K562 (cell line): ENCODE results near the gene ANK2.

ENCODE experiments used
- CXXC5 ChIP-seq: fragments of 250-450 bp; sonication (Bioruptor Pico); IDR thresholded peaks from 2 replicates; pipeline ENCODE4 v1.8.0; 2022; ENCODE audit warnings: inconsistent platforms, mild to moderate bottlenecking, moderate library complexity
- USF2 ChIP-seq: sonication (generic); formaldehyde crosslinking; IDR thresholded peaks from 2 replicates; pipeline ENCODE4 v1.5.0; 2020; ENCODE audit warnings: missing genetic modification reagents
- ZFP36 ChIP-seq: fragments of 150-350 bp; IDR thresholded peaks from 2 replicates; pipeline ENCODE4 v1.6.1; 2018; ENCODE audit warnings: low read length, low read depth; ENCODE audit not compliant: partially characterized antibody

GRCh38 chr4:113050371-113050755 lies 910 bp downstream of the ANK2 start:
- TF ChIP-seq CXXC5 (CRISPR knock-in tag) (no peak), USF2 (no peak), ZFP36 (no peak)
